Measurements from ENCODE around the gene CERS6. TPM values are rescaled to one million over a fixed set of nuclear protein-coding genes. Genes with fewer than 3 reads are reported as not detected.
A peak's percentile ranks its signal among the peaks of the same experiment; 100 is the strongest.

CERS6 gene
- total RNA-seq, 4 donors from 2014 or later, result 46.6 to 67.7 (median 53.6) TPM

DNA sequence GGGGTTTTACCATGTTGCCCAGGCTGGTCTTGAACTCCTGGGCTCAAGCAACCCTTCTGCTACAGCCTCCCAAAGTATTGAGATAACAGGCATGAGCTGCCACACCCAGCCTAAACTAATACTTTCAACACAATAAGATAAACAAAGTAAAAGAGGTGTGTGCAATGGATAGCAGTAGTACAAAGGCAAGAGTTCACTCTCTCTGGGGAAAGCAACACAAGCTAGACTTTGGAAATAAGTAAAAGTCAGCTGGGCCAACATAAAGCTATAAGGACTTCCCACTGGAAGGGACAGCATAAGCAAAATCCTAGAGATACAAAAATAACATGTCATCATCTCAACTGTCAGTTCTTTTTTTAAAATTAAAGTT is 341.2 kb downstream of the CERS6 start:
- Histone ChIP-seq H3K9me3 (no peaks in the 10 kb centered on the region), H3K27me3 (no peaks in the 10 kb centered on the region), H3K4me1 (peaks cover 0 to 20% (median 3%) of the 10 kb centered on the region in 4 donors), H3K27ac (replicated peaks in 1 of 4) (no peak overlapping the region), H3K4me3 (no peak overlapping the region), H3K36me3 (no peaks in the 10 kb centered on the region)
- TF ChIP-seq POLR2AphosphoS5 (IDR thresholded peaks at IDR 0.05) (no peak), CTCF (IDR thresholded peaks at IDR 0.05) (no peak), POLR2A (IDR thresholded peaks at IDR 0.05; ENCODE audit: low read depth) (no peak), EP300 (IDR thresholded peaks at IDR 0.05) (no peak)
- intact Hi-C loops (cut with DNase I), result no loop called here
- no peak for DNase-seq (ENCODE audit: extremely low spot score)

DNA sequence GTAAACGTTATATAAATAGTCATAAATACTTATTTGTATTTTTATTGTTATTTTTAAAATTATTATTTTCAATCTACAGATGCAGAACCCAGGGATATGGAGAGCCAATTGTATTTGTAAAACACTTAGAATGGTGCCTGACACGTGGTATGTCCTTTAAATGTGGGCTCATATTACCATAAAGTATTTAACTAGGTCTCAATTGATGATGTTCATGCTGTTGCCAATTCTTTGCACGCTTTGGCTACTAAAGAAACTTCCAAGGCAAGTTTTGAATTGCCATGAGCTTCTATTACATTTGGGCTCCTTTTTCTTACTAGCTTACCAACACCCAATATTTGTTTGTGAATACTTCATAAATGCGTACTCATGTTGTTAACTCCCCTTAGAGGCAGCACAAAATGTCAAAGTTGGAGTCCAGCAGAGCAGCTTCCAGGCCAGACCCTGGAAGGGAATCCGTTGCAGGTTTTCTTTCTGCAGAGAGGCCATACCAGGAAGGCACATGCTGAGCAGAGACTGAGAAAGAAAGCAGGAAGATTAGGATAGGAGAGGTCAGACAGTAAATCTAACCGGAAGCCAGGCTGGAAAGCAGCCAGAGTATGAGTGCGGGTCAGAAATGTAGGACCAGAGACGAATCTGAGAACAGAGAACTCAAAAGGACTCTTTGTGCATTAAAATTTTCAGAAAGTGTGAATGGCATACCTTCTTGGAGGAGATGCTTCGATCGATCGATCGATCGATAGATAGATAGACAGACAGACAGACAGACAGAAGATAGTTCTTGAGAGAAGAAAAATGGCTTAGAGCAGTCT is 342.2 kb downstream of the CERS6 start:
- no peak overlapping the region for H3K4me3 ChIP-seq
- no peak for TF ChIP-seq CTCF (IDR thresholded peaks at IDR 0.05)
- TF ChIP-seq POLR2A (IDR thresholded peaks at IDR 0.05; ENCODE audit: low read depth), result no peak
- TF ChIP-seq POLR2AphosphoS5 (IDR thresholded peaks at IDR 0.05), result no peak
- TF ChIP-seq EP300 (IDR thresholded peaks at IDR 0.05), result no peak
- no peak overlapping the region for H3K27ac ChIP-seq (replicated peaks in 1 of 4)
- no peaks in the 10 kb centered on the region for H3K36me3 ChIP-seq
- 80% methylated on average over 13 of the region's 13 CpGs for WGBS
- DNase-seq (ENCODE audit: extremely low spot score), result no peak
- H3K4me1 ChIP-seq, result peaks cover 0 to 20% (median 3%) of the 10 kb centered on the region in 4 donors
- intact Hi-C loops (cut with DNase I), result no loop called here
- no peaks in the 10 kb centered on the region for H3K27me3 ChIP-seq
- no peaks in the 10 kb centered on the region for H3K9me3 ChIP-seq

GRCh38 chr2:168798888-168799410 is 342.9 kb downstream of the CERS6 start:
- TF ChIP-seq POLR2A (IDR thresholded peaks at IDR 0.05; ENCODE audit: low read depth) (no peak), CTCF (IDR thresholded peaks at IDR 0.05) (no peak), POLR2AphosphoS5 (IDR thresholded peaks at IDR 0.05) (no peak), EP300 (IDR thresholded peaks at IDR 0.05) (no peak)
- Histone ChIP-seq H3K27me3 (no peaks in the 10 kb centered on the region), H3K4me1 (peaks cover 0 to 25% (median 3%) of the 10 kb centered on the region in 4 donors), H3K36me3 (no peaks in the 10 kb centered on the region), H3K27ac (replicated peaks in 1 of 4) (no peak overlapping the region), H3K4me3 (no peak overlapping the region), H3K9me3 (no peaks in the 10 kb centered on the region)
- 82% methylated on average over 1 of the region's 1 CpG for WGBS
- intact Hi-C loops (cut with DNase I), result no loop called here
- no peak for DNase-seq (ENCODE audit: extremely low spot score)

DNA sequence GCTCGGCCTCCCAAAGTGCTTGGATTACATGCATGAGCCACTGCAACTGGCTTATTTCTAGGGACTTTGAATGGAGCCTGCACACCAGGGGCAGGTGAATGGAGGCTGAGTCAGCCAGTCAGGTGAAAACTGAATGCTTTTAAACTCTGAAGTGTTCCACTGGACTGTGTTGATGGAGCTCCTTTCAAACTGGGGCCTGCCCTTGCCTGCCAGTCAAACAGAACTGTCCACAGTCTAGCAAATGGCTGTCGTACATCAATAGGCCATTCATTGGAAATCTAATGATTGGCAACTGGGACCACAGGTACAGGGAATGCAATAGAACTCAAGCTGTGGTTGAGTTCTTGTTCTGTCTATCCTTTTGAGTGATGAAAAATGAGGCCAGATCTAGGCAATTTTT is 345.4 kb downstream of the CERS6 start:
- H3K4me3 ChIP-seq, result no peak overlapping the region
- H3K36me3 ChIP-seq, result no peaks in the 10 kb centered on the region
- H3K9me3 ChIP-seq, result no peaks in the 10 kb centered on the region
- H3K27me3 ChIP-seq, result no peaks in the 10 kb centered on the region
- peaks cover 0 to 19% (median 0%) of the 10 kb centered on the region in 4 donors for H3K4me1 ChIP-seq
- no peak for DNase-seq (ENCODE audit: extremely low spot score)
- H3K27ac ChIP-seq (replicated peaks in 1 of 4), result peak overlapping the region in 3 of 4 donors; percentile 46 to 57 (median 50)
- TF ChIP-seq EP300 (IDR thresholded peaks at IDR 0.05), result no peak
- no peak for TF ChIP-seq POLR2AphosphoS5 (IDR thresholded peaks at IDR 0.05)
- TF ChIP-seq POLR2A (IDR thresholded peaks at IDR 0.05; ENCODE audit: low read depth), result no peak
- WGBS, result 50% methylated on average over 2 of the region's 2 CpGs
- intact Hi-C loops (cut with DNase I), result no loop called here

GRCh38 chr2:168801961-168802858 is 346.1 kb downstream of the CERS6 start, which contains the start of gene NOSTRIN:
NOSTRIN (plus strand) TSS chr2:168802637; CDS start chr2:168802647, 10 bp downstream.
- Histone ChIP-seq H3K27ac (replicated peaks in 1 of 4) (peak within 1 kb of the TSS in 3 of 4 donors; percentile 46 to 57 (median 50)), H3K27me3 (no peaks in the 10 kb centered on the region), H3K4me1 (peaks cover 0 to 21% (median 0%) of the 10 kb centered on the region in 4 donors), H3K4me3 (peak within 1 kb of the TSS; percentile 30 to 48 (median 30)), H3K36me3 (no peaks in the 10 kb centered on the region), H3K9me3 (no peaks in the 10 kb centered on the region)
- DNase-seq (ENCODE audit: extremely low spot score), result no peak
- intact Hi-C loops (cut with DNase I), result no loop called here
- 48% methylated on average over 10 of the region's 10 CpGs for WGBS
- TF ChIP-seq CTCF (IDR thresholded peaks at IDR 0.05), result no peak
- peak; percentile 32 for TF ChIP-seq POLR2A (IDR thresholded peaks at IDR 0.05; ENCODE audit: low read depth)
- TF ChIP-seq POLR2AphosphoS5 (IDR thresholded peaks at IDR 0.05), result peak; percentile 57 to 83
- TF ChIP-seq EP300 (IDR thresholded peaks at IDR 0.05), result no peak

Data from esophagus muscularis mucosa (tissue), 4 donors.